Spleen (tissue), 11 donors: ENCODE data around the gene BCL2. TPM values are rescaled to one million over a fixed set of nuclear protein-coding genes. Genes with fewer than 3 reads are reported as not detected.

Source experiments
- DNase-seq: peaks from one replicate; pipeline ENCODE4 v3.0.0-alpha.2; 2020
- H3K27ac ChIP-seq, 8 donors: fragments of 200-600 bp; sonication (generic) in 7 of 8; 1 replicate in 4 of 8; 2 replicates in 4 of 8; pipeline versions ENCODE4 v1.5.0 to v1.8.0; 2016 to 2021; ENCODE audit warnings: inconsistent platforms in 4 of 8, mild to moderate bottlenecking in 4 of 8, moderate library complexity in 1 of 8
- H3K27me3 ChIP-seq, 7 donors: fragments of 200-600 bp; sonication (generic) in 6 of 7; replicated peaks in 1 of 7; 1 replicate in 4 of 7; 2 replicates in 3 of 7; pipeline versions ENCODE4 v1.5.0 to v1.8.0; 2016 to 2021; ENCODE audit warnings: inconsistent platforms in 3 of 7, mild to moderate bottlenecking in 1 of 7
- H3K36me3 ChIP-seq, 6 donors: fragments of 200-600 bp; sonication (generic) in 5 of 6; 1 replicate in 4 of 6; 2 replicates in 2 of 6; pipeline versions ENCODE4 v1.5.0 to v1.8.0; 2016 to 2021; ENCODE audit warnings: inconsistent platforms in 2 of 6
- H3K4me1 ChIP-seq, 6 donors: fragments of 200-600 bp; sonication (generic) in 5 of 6; 1 replicate in 3 of 6; 2 replicates in 3 of 6; pipeline versions ENCODE4 v1.5.0 to v1.8.0; 2016 to 2021; ENCODE audit warnings: inconsistent platforms in 3 of 6
- H3K4me3 ChIP-seq, 8 donors: fragments of 200-600 bp; sonication (generic) in 7 of 8; 1 replicate in 4 of 8; 2 replicates in 4 of 8; pipeline versions ENCODE4 v1.5.0 to v1.8.0; 2016 to 2021; ENCODE audit warnings: inconsistent platforms in 4 of 8, mild to moderate bottlenecking in 4 of 8, moderate library complexity in 2 of 8
- H3K9me3 ChIP-seq, 8 donors: fragments of 200-600 bp; sonication (generic) in 7 of 8; 1 replicate in 4 of 8; 2 replicates in 4 of 8; pipeline versions ENCODE4 v1.5.0 to v1.8.0; 2016 to 2021; ENCODE audit warnings: inconsistent platforms in 4 of 8
- CTCF ChIP-seq, 11 experiments: fragments of 200-600 bp in 7 of 11; fragments of 450-650 bp in 4 of 11; sonication (generic) in 4 of 11; IDR thresholded peaks in 8 of 11; conservative IDR thresholded peaks in 3 of 11; 1 replicate in 7 of 11; 2 replicates in 4 of 11; pipeline versions ENCODE4 v1.4.0 to v1.8.0; 2016 to 2021; ENCODE audit warnings: antibody characterized with exemption in 11 of 11, inconsistent platforms in 4 of 11, mild to moderate bottlenecking in 1 of 11
- POLR2A ChIP-seq, 3 donors: fragments of 450-650 bp; IDR thresholded peaks; one replicate each; pipeline ENCODE4 v1.5.1; 2017; ENCODE audit warnings: antibody characterized with exemption in 3 of 3, mild to moderate bottlenecking in 1 of 3
- POLR2AphosphoS5 ChIP-seq, 3 donors: sonication (generic); formaldehyde crosslinking; IDR thresholded peaks; one replicate each; pipeline ENCODE4 v1.5.1; 2017; ENCODE audit warnings: antibody characterized with exemption in 3 of 3
- WGBS, 5 donors: extraction: QIAGEN DNeasy Blood & Tissue Kit in 3 of 5; methylation state at CpG; one replicate each; pipeline versions ENCODE4 v1.1.5 to v1.1.7; 2013 to 2018; 5-methylcytosine and 5-hydroxymethylcytosine counted together
- intact Hi-C: fragments of 100-400 bp; cut with DNase I; formaldehyde crosslinking; loops from one replicate; pipeline ENCODE4 v1.15.0; 2023; ENCODE audit warnings: low total_unique reads
- polyA plus RNA-seq, 3 donors: library from polyadenylated mRNA; stranded (reverse); fragments of 200-250 nt; gene quantifications; one replicate each; pipeline ENCODE4 v1.2.1, GENCODE V29; 2013
- total RNA-seq, 7 donors: library from RNA; depleted of rRNA in 3 of 7; stranded (reverse); fragments of >200 nt in 3 of 7; fragmentation: NEBNext Ultra II Directional in 4 of 7; extraction: Animal tissue kit (Norgen Biotek cat#: 25700) in 4 of 7; gene quantifications; one replicate each; pipeline versions ENCODE4 v1.1.0 to v1.2.1, GENCODE V29; 2016 to 2021
- donor health status: healthy with polysubstance abuse.
- donor health status: DM: no; HTN: no; CAD: no; lungs with moderate emphysema.
- donor health status: DM: no; HTN: no; CAD: no.
- donor health status: Bipolar disorder and iron deficiency.
- donor health status: healthy.
- donor health status: DM: no; HTN: no; CAD: no.
- donor health status: DM: yes; HTN: yes; CAD: no.

The BCL2 gene
- total and polyA plus RNA-seq, 10 donors = 9.6 to 112 (median 69.1) TPM

- H3K36me3 ChIP-seq = peaks cover 0 to 13% (median 0%) of the 10 kb centered on the region in 6 donors
- H3K4me3 ChIP-seq = no peak overlapping the region
- H3K27me3 ChIP-seq = no peaks in the 10 kb centered on the region
- 70 to 81% (median 78%) methylated on average over 14 of the region's 14 CpGs for WGBS, 5 donors
- DNase-seq = no peak
- TF ChIP-seq POLR2A (IDR thresholded peaks at IDR 0.05) = no peak
- no peak for TF ChIP-seq POLR2AphosphoS5 (IDR thresholded peaks at IDR 0.05)
- no peak for TF ChIP-seq CTCF (IDR thresholded peaks at IDR 0.05 in 8 of 11, conservative IDR thresholded peaks at IDR 0.05 in 3 of 11)
- peak overlapping the region in 3 of 8 donors; percentile 3 to 48 (median 13) for H3K27ac ChIP-seq
- H3K9me3 ChIP-seq = no peaks in the 10 kb centered on the region
- H3K4me1 ChIP-seq = peaks cover 7 to 90% (median 34%) of the 10 kb centered on the region in 6 donors
- intact Hi-C loops = no loop called here
Observed at GRCh38 chr18:63148449-63149301, 170.9 kb downstream of the BCL2 start.

- 85 to 96% (median 94%) methylated on average over 6 of the region's 6 CpGs for WGBS, 5 donors
- TF ChIP-seq POLR2A (IDR thresholded peaks at IDR 0.05) = no peak
- no peak for TF ChIP-seq CTCF (IDR thresholded peaks at IDR 0.05 in 8 of 11, conservative IDR thresholded peaks at IDR 0.05 in 3 of 11)
- no peak for TF ChIP-seq POLR2AphosphoS5 (IDR thresholded peaks at IDR 0.05)
- Histone ChIP-seq H3K9me3 (no peaks in the 10 kb centered on the region), H3K36me3 (peaks cover 0 to 13% (median 0%) of the 10 kb centered on the region in 6 donors), H3K4me3 (no peak overlapping the region), H3K27ac (no peak overlapping the region), H3K27me3 (no peaks in the 10 kb centered on the region), H3K4me1 (peaks cover 14 to 90% (median 39%) of the 10 kb centered on the region in 6 donors)
- intact Hi-C loops = no loop called here
- DNase-seq = no peak
Observed at GRCh38 chr18:63147973-63148372, 171.6 kb downstream of the BCL2 start.

DNA sequence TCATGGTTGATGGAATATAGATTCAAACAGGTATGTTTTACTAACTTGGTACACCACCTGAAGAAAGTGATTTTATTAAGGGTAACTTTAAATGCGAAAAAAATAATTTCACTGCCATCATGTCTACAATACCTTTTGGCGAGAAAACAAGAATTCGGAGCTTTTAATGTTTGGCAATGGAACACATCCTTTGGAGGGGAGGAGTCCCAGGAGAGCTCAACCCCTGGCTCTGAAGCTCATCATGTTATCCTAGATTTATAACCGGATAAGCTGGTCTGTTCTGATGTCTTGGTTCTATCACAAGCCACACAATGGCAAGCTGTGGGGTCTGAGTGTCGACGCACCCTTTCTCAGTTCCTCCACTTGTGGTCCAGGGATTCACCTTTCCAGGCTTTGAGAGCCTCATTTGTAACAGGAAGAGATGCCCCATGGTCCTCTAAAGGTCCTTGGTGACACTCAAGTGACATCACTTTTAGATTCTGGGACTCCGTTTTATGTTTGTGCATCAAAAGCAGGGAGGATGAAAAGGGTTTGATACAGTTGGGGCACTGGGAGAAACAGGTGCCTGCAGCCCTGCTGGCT, 172.7 kb downstream of the BCL2 start:
- H3K27ac ChIP-seq = no peak overlapping the region
- WGBS, 5 donors = 84 to 91% (median 90%) methylated on average over 7 of the region's 7 CpGs
- TF ChIP-seq CTCF (IDR thresholded peaks at IDR 0.05 in 8 of 11, conservative IDR thresholded peaks at IDR 0.05 in 3 of 11) (no peak), POLR2AphosphoS5 (IDR thresholded peaks at IDR 0.05) (no peak), POLR2A (IDR thresholded peaks at IDR 0.05) (no peak)
- no peak overlapping the region for H3K4me3 ChIP-seq
- intact Hi-C loops = no loop called here
- peaks cover 0 to 13% (median 0%) of the 10 kb centered on the region in 6 donors for H3K36me3 ChIP-seq
- DNase-seq = no peak
- H3K27me3 ChIP-seq = no peaks in the 10 kb centered on the region
- no peaks in the 10 kb centered on the region for H3K9me3 ChIP-seq
- H3K4me1 ChIP-seq = peaks cover 25 to 90% (median 48%) of the 10 kb centered on the region in 6 donors
